Neural progenitor cell (in vitro differentiated cells): Measurements from ENCODE around the gene BAG1. TPM values are rescaled to one million over a fixed set of nuclear protein-coding genes. Genes with fewer than 3 reads are reported as not detected.

Source experiments
- DNase-seq: peaks from one replicate; pipeline ENCODE4 v3.0.0-alpha.2; 2016; ENCODE audit warnings: low spot score
- H2AFZ ChIP-seq: fragments of 200-600 bp; sonication (generic); replicated peaks from 2 replicates; pipeline ENCODE4 v1.6.1; 2016; ENCODE audit warnings: antibody characterized with exemption
- H3F3A ChIP-seq: fragments of 200-600 bp; sonication (generic); 2 replicates; pipeline ENCODE4 v1.6.1; 2016; ENCODE audit warnings: antibody characterized with exemption, low read depth
- H3K27ac ChIP-seq: fragments of 200-600 bp; sonication (generic); 2 replicates; pipeline ENCODE4 v1.5.1; 2016; ENCODE audit warnings: mild to moderate bottlenecking
- H3K27me3 ChIP-seq: fragments of 200-600 bp; sonication (generic); 2 replicates; pipeline ENCODE4 v1.6.1; 2016; ENCODE audit warnings: mild to moderate bottlenecking, moderate library complexity
- H3K36me3 ChIP-seq: fragments of 200-600 bp; sonication (generic); 2 replicates; pipeline ENCODE4 v1.5.1; 2016
- H3K4me1 ChIP-seq: fragments of 200-600 bp; sonication (generic); 2 replicates; pipeline ENCODE4 v1.6.1; 2016; ENCODE audit warnings: mixed run types
- H3K4me2 ChIP-seq: fragments of 200-600 bp; sonication (generic); 2 replicates; pipeline ENCODE4 v1.6.1; 2016
- H3K4me3 ChIP-seq: fragments of 200-600 bp; sonication (generic); 2 replicates; pipeline ENCODE4 v1.5.1; 2016
- H3K79me2 ChIP-seq: fragments of 200-600 bp; sonication (generic); 2 replicates; pipeline ENCODE4 v1.6.1; 2016; ENCODE audit warnings: low read depth
- H3K9ac ChIP-seq: fragments of 200-600 bp; sonication (generic); 2 replicates; pipeline ENCODE4 v1.6.1; 2016
- H3K9me3 ChIP-seq: fragments of 200-600 bp; sonication (generic); 2 replicates; pipeline ENCODE4 v1.5.1; 2016; ENCODE audit warnings: low read depth
- H4K20me1 ChIP-seq: fragments of 200-600 bp; sonication (generic); 2 replicates; pipeline ENCODE4 v1.6.1; 2016; ENCODE audit warnings: low read depth
- H3K27ac Mint-ChIP-seq: 3 replicates; pipeline ENCODE4 v1.8.0; 2021; ENCODE audit warnings: mixed read lengths
- H3K27me3 Mint-ChIP-seq: 2 replicates; pipeline ENCODE4 v1.8.0; 2022; ENCODE audit warnings: low read depth, mild to moderate bottlenecking, inconsistent platforms, moderate library complexity, mixed read lengths; ENCODE audit not compliant: insufficient read depth
- H3K36me3 Mint-ChIP-seq: 3 replicates; pipeline ENCODE4 v1.8.0; 2021; ENCODE audit warnings: mixed read lengths
- H3K4me1 Mint-ChIP-seq: 3 replicates; pipeline ENCODE4 v1.8.0; 2021; ENCODE audit warnings: mixed read lengths
- H3K4me3 Mint-ChIP-seq: 3 replicates; pipeline ENCODE4 v1.8.0; 2021; ENCODE audit warnings: mild to moderate bottlenecking, moderate library complexity, mixed read lengths
- H3K9me3 Mint-ChIP-seq: 3 replicates; pipeline ENCODE4 v1.8.0; 2020; ENCODE audit warnings: mixed read lengths
- EZH2 ChIP-seq: fragments of 200-600 bp; sonication (generic); IDR thresholded peaks from 2 replicates; pipeline ENCODE4 v1.6.1; 2017; ENCODE audit warnings: antibody characterized with exemption, mild to moderate bottlenecking, moderate library complexity
- EZH2phosphoT487 ChIP-seq: fragments of 200-600 bp; sonication (generic); IDR thresholded peaks from 2 replicates; pipeline ENCODE4 v1.6.1; 2017; ENCODE audit warnings: antibody characterized with exemption
- total RNA-seq: library from RNA; depleted of rRNA; stranded (reverse); fragments of >200 nt; gene quantifications from 2 replicates; pipeline ENCODE4 v1.2.3, GENCODE V29; 2015; ENCODE audit warnings: low replicate concordance
- TF ChIP-seq, protein P1 (sequence below): fragments of 200-600 bp; sonication (generic); IDR thresholded peaks from 2 replicates; pipeline ENCODE4 v1.5.1; 2017; ENCODE audit warnings: antibody characterized with exemption, mild to moderate bottlenecking

BAG1 gene
- total RNA-seq, 1 donor from 2014 or later: 44.3 TPM

- Mint-ChIP-seq H3K36me3 (peaks cover 12% of the 10 kb centered on the region), H3K9me3 (no peaks in the 10 kb centered on the region), H3K4me3 (no peak overlapping the region), H3K27ac (no peak overlapping the region), H3K27me3 (peaks cover 5% of the 10 kb centered on the region), H3K4me1 (peaks cover 14% of the 10 kb centered on the region)
- DNase-seq: no peak
- H3K27me3 ChIP-seq: no peaks in the 10 kb centered on the region
- H3K36me3 ChIP-seq: no peaks in the 10 kb centered on the region
- no peak overlapping the region for H3K27ac ChIP-seq
- peaks cover 4% of the 10 kb centered on the region for H3K4me1 ChIP-seq
- H3F3A ChIP-seq: no peaks in the 10 kb centered on the region
- H3K79me2 ChIP-seq: peaks cover 83% of the 10 kb centered on the region
- H4K20me1 ChIP-seq: peaks cover 6% of the 10 kb centered on the region
- H3K9me3 ChIP-seq: no peaks in the 10 kb centered on the region
- no peak overlapping the region for H3K9ac ChIP-seq
- TF ChIP-seq, protein P1, sequence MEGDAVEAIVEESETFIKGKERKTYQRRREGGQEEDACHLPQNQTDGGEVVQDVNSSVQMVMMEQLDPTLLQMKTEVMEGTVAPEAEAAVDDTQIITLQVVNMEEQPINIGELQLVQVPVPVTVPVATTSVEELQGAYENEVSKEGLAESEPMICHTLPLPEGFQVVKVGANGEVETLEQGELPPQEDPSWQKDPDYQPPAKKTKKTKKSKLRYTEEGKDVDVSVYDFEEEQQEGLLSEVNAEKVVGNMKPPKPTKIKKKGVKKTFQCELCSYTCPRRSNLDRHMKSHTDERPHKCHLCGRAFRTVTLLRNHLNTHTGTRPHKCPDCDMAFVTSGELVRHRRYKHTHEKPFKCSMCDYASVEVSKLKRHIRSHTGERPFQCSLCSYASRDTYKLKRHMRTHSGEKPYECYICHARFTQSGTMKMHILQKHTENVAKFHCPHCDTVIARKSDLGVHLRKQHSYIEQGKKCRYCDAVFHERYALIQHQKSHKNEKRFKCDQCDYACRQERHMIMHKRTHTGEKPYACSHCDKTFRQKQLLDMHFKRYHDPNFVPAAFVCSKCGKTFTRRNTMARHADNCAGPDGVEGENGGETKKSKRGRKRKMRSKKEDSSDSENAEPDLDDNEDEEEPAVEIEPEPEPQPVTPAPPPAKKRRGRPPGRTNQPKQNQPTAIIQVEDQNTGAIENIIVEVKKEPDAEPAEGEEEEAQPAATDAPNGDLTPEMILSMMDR: no peak
- no peak for TF ChIP-seq EZH2phosphoT487
- no peak overlapping the region for H2AFZ ChIP-seq
- no peak overlapping the region for H3K4me3 ChIP-seq
- no peak overlapping the region for H3K4me2 ChIP-seq
Measured at GRCh38 chr9:33295571-33295970, 31.1 kb upstream of the BAG1 start.

GRCh38 chr9:33294670-33295432, 30.3 kb upstream of the BAG1 start:
- no peaks in the 10 kb centered on the region for H3K36me3 ChIP-seq
- DNase-seq: no peak
- no peak overlapping the region for H3K27ac Mint-ChIP-seq

GRCh38 chr9:33293782-33294181, 29.3 kb upstream of the BAG1 start:
- peaks cover 5% of the 10 kb centered on the region for H3K27me3 Mint-ChIP-seq
- H3K9me3 ChIP-seq: no peaks in the 10 kb centered on the region
- H3K4me1 Mint-ChIP-seq: peaks cover 17% of the 10 kb centered on the region
- H3K27ac Mint-ChIP-seq: no peak overlapping the region
- peaks cover 10% of the 10 kb centered on the region for H3K36me3 Mint-ChIP-seq
- no peaks in the 10 kb centered on the region for H3K9me3 Mint-ChIP-seq
- no peak overlapping the region for H3K4me3 ChIP-seq
- no peaks in the 10 kb centered on the region for H3K36me3 ChIP-seq
- H3K79me2 ChIP-seq: peaks cover 68% of the 10 kb centered on the region
- no peak overlapping the region for H2AFZ ChIP-seq
- H3K4me1 ChIP-seq: peaks cover 4% of the 10 kb centered on the region
- no peak for DNase-seq
- H3K4me3 Mint-ChIP-seq: no peak overlapping the region
- peak overlapping the region; percentile 27 for H3K9ac ChIP-seq
- no peaks in the 10 kb centered on the region for H3K27me3 ChIP-seq
- no peak for TF ChIP-seq EZH2phosphoT487
- no peak for TF ChIP-seq EZH2
- TF ChIP-seq, protein P1: no peak
- H3F3A ChIP-seq: no peaks in the 10 kb centered on the region
- no peak overlapping the region for H3K4me2 ChIP-seq
- no peak overlapping the region for H3K27ac ChIP-seq
- H4K20me1 ChIP-seq: peaks cover 6% of the 10 kb centered on the region

More at GRCh38 chr9:33294670-33295432, 30.3 kb upstream of the BAG1 start:
- no peaks in the 10 kb centered on the region for H3K27me3 ChIP-seq
- H4K20me1 ChIP-seq: peaks cover 6% of the 10 kb centered on the region
- no peak overlapping the region for H3K9ac ChIP-seq
- H3K4me1 ChIP-seq: peaks cover 4% of the 10 kb centered on the region
- no peak for TF ChIP-seq EZH2
- no peak for TF ChIP-seq EZH2phosphoT487
- TF ChIP-seq, protein P1: no peak
- peaks cover 5% of the 10 kb centered on the region for H3K27me3 Mint-ChIP-seq
- no peaks in the 10 kb centered on the region for H3K9me3 Mint-ChIP-seq
- no peaks in the 10 kb centered on the region for H3F3A ChIP-seq
- no peak overlapping the region for H2AFZ ChIP-seq
- H3K27ac ChIP-seq: no peak overlapping the region
- H3K4me3 ChIP-seq: no peak overlapping the region
- no peak overlapping the region for H3K4me3 Mint-ChIP-seq
- H3K9me3 ChIP-seq: no peaks in the 10 kb centered on the region
- no peak overlapping the region for H3K4me2 ChIP-seq
- peaks cover 17% of the 10 kb centered on the region for H3K4me1 Mint-ChIP-seq
- peaks cover 79% of the 10 kb centered on the region for H3K79me2 ChIP-seq
- peaks cover 10% of the 10 kb centered on the region for H3K36me3 Mint-ChIP-seq
